ENCODE measurements around the gene APOB.

APOB gene, protein sequence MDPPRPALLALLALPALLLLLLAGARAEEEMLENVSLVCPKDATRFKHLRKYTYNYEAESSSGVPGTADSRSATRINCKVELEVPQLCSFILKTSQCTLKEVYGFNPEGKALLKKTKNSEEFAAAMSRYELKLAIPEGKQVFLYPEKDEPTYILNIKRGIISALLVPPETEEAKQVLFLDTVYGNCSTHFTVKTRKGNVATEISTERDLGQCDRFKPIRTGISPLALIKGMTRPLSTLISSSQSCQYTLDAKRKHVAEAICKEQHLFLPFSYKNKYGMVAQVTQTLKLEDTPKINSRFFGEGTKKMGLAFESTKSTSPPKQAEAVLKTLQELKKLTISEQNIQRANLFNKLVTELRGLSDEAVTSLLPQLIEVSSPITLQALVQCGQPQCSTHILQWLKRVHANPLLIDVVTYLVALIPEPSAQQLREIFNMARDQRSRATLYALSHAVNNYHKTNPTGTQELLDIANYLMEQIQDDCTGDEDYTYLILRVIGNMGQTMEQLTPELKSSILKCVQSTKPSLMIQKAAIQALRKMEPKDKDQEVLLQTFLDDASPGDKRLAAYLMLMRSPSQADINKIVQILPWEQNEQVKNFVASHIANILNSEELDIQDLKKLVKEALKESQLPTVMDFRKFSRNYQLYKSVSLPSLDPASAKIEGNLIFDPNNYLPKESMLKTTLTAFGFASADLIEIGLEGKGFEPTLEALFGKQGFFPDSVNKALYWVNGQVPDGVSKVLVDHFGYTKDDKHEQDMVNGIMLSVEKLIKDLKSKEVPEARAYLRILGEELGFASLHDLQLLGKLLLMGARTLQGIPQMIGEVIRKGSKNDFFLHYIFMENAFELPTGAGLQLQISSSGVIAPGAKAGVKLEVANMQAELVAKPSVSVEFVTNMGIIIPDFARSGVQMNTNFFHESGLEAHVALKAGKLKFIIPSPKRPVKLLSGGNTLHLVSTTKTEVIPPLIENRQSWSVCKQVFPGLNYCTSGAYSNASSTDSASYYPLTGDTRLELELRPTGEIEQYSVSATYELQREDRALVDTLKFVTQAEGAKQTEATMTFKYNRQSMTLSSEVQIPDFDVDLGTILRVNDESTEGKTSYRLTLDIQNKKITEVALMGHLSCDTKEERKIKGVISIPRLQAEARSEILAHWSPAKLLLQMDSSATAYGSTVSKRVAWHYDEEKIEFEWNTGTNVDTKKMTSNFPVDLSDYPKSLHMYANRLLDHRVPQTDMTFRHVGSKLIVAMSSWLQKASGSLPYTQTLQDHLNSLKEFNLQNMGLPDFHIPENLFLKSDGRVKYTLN (N-terminal part only)

DNA sequence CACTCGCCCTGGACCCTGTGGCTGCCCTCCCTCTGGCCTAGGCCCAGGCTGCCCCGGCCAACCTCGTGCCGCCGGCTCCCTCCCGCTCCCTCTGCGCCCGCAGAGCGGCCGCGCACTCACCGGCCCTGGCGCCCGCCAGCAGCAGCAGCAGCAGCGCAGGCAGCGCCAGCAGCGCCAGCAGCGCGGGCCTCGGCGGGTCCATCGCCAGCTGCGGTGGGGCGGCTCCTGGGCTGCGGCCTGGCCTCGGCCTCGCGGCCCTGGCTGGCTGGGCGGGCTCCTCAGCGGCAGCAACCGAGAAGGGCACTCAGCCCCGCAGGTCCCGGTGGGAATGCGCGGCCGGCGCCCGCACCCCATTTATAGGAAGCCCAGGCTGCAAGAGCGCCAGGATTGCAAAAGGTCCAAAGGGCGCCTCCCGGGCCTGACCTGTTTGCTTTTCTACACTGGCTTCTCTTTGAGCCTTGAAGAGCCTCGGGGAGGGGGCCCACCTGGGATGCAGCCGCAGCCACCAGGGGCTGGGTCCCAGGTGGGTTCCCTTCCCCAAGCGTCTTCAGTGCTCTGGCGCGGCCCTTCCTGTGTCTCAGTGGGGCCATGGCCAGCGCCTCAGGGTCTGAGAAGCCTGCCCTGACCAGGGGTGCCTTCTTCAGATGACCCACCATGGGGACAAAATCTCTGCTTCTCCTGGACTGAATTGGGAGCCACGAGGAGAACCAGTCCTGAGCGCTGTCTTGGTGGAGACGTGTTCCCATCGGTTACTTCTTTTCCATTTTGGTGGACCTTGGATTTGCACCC lies at the start of gene APOB:
Gene APOB (minus strand): TSS at position 330 of the 789 bp plus-strand sequence. CDS start 128 bp downstream, at position 202.
- DNase-seq (ENCODE audit: low read depth, low spot score): no peak

DNA sequence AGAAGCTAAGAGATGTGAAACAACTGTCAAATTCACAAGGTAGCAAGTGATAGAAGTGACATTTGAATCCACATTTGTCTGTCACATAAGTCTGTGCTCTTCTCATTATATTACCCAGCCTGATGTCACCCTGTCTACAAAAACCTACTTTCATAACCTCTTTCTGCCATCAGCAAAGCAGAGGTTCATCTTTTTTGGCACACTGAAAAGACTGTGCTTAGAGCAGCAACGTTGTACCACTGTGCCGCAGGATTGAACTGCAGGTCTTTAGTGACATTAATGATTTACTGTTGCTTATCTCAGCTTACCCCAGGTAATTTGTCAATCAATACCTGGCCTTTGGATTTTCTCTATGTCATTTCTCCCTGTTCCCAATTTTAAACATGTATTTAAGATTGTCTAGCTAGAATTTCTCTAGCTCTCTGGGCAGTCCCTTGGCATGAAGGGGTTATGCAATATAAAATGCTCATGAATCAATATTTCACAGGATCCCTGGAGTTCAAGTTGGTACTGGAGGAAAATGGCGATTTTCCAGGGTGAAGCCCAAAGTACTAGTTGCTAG lies 48.5 kb upstream of the APOB start:
- DNase-seq (ENCODE audit: low read depth, low spot score): no peak

DNA sequence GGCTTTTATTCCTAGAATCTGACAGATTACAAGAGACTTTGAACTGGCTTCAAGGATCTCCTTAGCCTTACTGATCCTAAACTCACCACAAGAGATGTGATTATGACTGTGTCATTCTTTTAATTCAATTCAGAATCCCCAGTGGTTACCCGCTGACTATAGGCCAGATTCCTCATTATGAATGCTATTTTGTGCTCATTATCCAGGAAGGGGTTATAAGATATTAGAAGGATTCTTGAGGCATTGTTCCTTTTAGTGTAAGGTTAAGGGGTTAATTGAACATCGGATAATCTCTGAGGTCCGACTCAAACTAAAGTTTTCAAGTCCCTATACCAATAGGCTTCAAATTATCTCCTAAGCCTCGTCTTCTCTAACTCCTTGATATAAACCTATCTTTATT lies 40.5 kb upstream of the APOB start:
- no peak for DNase-seq (ENCODE audit: low read depth, low spot score)

DNA sequence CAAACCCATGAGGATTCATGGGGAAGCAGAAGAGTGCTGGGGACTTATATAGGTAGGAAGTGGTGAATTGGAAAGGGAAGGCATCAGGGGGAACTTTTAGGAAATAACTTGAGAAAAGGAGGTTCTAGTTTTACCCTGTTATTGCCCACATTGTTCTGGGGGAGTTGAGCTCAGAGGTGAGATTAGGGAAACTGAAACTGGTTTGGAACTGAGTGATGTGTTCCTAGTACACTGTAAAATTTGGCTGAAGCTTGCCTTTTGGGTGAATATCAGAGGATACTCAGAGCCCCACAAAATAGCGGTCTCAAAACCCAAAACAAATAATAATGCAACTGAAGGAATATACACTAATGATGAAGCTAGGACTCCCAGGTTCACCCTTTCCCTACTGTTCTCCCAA lies 39.6 kb upstream of the APOB start:
- DNase-seq (ENCODE audit: low read depth, low spot score): no peak

DNA sequence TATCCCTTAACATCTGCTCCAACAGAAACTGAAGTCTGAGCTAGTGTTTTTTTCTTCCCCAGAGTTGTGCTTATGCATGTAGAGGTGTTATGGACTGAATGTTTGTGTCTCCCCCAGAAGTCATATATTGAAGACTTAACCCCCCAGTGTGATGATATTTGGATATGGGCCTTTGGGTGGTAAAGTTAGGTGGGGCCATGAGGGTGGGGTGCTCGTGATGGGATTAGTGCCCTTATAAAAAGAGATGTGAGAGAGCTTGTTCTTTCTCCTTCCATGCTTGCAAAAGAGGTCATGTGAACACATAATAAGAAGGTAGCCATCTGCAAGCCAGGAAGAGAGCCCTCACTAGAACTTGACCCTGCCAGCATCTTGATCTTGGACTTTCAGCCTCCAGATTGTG lies 34.4 kb upstream of the APOB start:
- DNase-seq (ENCODE audit: low read depth, low spot score): no peak

DNA sequence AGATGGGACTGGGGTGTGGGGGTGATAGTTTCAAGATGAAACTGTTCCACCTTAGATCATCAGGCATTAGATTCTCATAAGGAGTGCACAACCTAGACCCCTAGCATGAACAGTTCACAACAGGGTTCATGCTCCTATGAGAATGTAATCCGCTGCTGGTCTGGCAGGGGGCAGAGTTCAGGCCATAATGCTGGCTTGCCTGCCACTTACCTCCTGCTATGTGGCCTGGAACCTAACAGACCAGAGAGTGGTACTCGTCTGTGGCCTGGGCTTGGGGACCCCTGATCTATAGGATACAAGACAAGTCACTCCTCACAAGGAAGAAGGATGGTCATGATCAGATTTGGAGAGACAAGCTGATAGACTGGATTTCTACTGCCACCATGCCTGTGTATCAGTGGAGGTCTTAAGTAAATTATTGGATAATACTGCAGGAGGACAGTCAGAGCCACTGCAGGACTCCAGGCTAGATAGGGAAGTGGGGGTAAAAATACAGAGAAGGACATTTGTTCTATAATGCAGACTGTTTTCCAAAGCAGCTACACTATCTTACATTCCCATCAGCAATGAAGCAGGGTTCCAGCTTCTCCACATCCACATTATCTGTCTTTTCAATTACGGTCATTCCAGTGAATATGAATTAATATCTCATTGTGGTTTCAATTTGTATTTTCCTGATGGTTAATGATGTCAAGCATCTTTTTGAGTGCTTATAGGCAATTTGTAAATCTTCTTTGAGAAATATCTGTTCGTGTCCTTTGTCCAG lies 28.8 kb upstream of the APOB start:
- no peak for DNase-seq (ENCODE audit: low read depth, low spot score)

DNA sequence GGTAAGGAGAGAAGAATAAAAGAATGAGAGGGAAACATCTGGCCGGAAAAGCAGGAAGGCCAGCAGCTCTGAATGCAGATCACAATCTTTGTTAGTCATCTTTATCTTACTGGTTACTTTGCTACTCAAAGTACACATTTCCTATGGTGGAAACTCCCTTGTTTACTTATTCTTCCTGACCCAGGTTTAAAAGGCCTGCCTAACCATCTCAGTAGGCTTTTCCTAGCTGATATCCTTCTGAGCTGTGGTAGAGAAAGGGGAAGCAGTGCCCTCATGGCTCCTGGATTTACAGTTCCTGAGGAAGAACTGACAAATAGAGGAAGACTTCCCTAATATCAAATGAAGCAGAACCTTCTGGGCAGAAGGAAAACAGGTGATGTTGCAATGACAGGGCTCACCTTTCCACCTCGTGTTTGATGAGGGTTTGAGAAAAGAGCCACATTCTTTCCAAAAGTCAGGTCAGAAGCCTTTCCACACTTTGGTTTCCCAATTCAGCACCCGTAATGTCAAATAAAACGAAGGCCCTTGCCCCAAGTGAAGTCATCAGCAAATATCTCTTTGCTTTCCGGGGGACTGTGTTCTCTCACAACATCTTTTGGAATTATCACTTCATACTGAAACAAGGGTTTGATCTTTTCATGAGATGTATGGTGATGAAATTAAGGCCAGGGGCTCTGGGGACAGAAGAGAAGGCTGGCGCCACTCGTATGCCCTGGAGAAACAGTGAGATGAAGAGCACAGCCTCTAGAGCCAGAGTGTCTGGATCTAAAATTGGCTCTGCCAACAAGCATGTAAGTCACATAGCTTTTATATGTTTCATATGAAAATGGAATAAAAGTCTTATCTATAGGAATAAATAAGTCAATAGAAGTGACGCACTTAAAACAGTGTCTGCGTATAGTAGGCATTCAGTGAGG lies 26.7 kb upstream of the APOB start:
- DNase-seq (ENCODE audit: low read depth, low spot score): no peak

DNA sequence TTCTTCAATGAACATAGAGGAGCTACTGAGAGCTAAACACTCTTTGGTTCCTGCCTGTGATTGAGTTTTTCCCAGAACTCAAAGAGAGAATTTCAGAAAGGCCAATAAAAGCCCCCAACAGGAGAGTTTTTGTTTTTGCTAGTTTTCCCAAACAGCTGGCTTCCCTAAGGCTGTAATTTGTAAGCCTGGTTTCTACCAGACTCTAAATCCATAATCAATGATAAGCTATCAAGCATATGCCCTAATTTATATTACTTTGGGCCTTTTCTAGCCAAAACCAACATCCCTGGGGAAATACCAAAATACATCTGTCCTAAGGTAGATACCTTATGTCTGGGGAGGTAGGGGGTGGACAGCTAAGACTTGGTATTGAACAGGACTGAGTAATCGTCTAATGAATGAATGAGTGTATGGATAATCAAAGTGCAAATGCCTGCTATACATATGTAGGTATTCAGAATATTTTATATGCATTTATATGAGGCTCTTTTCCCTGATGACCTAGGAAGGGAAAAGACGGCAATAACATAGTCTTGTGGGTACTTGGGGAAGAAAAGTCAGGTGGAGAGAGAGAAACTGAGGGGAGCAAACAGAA lies 26.0 kb upstream of the APOB start:
- DNase-seq (ENCODE audit: low read depth, low spot score): no peak

DNA sequence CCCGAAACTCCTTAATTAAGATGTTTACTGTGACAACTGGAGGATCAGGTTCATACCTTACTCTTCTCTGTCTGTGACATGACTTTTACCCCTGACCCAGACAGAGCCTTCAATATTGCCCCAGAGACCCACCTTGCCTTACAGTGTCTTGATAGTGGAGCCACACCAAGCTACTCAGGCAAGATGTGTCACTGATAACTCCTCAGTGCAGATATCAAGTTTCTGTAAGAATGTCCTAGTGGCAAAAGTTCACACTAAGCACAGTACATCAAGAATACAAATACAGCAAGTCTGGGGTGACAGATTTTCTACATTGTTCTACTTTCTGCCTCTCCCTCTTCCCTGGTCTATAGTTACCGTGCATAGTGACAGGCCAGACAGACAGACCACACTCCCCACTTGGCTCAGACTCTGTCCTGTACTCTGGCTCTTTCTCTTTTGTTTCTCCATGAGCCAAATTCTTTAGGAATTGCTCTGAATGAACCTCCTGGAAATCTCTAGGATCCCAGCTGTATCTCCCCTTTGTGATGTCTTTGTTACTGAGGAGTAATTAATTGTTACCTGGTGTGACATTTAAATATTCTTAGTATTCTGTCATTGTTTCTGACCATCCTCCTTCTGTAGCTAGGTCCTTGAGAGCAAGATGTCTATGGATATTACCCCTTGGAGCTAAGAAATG lies 24.1 kb upstream of the APOB start:
- DNase-seq (ENCODE audit: low read depth, low spot score): no peak

DNA sequence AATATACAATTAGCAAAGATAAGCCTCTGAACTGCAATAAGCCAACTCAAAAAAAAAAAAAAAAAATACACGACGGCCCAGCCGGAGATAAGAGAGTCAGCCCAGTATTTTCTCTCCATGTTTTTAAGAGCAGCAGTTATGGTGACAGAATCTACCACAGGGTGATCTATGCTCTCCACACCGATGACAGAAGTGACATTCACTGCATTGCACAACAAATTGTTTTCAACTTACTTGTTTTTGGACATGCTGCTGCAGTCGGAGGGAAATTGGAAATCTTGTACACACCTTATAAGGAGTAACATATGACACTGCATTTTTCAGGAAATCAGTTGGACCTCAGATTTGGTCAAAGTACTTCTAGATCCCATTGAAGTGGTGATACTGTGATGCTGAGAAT lies 23.3 kb upstream of the APOB start:
- DNase-seq (ENCODE audit: low read depth, low spot score): no peak

DNA sequence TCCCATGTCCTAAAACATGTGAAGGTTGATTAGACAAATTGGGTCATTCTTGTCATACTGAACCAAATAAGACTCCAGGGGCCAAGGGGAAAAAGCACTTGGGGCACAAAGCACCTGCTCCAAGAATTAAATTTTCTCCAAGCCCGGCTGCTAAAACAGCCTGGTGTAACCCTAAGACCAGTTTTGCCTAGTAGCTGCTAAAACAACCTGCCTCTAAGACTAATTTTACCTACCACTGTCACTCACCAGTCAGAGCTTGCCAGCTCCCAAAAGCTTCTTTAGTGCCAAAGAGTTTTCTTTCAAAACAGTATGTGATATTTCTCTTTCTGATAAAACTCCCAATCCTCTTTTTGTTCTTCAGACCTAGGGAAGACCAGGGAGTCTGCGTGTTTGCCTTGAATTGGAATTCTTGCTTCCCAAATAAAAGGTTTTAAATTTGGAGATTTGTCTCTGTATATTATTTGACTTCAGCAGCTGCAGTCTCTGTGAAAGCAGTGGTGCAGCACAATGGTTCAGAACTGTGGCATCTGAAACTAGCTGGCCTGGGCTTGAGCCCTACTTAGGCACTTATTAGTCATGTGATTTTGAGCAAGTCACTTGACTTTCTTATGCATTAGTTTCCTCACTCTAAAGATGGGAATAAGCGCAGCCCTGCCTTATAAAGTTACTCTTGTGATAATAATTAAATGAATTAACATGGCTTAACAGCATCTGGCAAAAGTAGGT lies 16.2 kb upstream of the APOB start:
- DNase-seq (ENCODE audit: low read depth, low spot score): no peak

DNA sequence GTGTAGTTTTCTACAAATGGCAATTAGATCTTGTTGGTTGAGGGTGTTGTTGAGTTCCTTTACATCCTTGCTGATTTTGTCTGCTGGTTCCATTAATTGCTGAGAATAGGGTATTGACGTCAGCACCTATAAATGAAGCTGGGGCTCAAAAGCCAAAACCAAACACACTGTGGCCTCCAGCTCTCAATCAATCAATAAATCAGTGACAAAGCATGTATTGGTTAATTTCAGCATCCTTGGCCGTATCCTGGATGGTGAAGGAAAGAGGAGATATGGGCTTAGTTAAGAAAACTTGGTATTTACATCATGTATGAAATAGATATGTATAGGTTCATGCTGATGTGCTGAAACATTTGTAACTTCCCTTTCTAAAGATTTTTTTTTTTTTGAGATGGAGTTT lies 13.2 kb upstream of the APOB start:
- DNase-seq (ENCODE audit: low read depth, low spot score): no peak

DNA sequence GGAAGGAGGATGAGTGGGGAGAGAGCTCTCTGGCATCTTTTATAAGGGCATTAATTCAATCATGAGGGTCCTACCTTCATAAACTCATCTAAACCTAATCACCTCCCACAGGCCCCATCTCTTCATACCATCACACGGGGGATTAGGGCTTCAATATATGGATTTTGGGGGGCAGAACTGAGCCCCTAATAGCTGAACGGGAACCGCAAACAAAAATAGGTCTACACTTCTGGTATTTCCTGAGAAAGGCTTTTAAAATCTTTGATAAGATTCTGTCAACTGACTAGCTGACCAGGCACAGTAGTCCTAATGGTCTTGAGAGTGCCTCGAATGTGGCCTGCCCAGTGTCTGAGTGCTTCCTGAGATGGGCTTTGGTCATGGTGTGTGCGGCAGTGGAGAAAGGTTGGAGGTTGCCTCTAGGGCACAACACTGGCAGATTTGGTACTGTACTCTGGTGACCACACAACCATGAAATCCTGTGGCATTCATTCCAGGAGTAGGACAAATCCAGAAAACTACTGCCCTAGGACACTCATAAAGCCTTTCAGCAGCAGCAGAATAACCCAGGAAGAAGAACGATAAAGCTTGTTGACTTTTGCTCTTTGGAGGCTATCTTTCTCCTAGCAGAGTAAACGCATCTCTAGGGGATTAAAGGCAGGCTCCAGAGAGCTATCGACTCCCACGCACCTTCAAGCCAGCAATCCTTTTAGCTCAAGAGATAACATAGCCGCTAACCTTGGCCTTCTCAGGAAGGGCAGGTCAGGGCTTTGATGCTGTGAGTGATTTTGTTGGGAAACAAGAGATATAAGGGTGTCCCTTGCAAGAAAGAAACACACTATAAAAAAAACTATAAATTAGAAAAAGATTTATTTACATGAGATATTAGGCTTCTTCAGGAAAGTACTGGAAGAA lies 12.3 kb upstream of the APOB start:
- DNase-seq (ENCODE audit: low read depth, low spot score): no peak

DNA sequence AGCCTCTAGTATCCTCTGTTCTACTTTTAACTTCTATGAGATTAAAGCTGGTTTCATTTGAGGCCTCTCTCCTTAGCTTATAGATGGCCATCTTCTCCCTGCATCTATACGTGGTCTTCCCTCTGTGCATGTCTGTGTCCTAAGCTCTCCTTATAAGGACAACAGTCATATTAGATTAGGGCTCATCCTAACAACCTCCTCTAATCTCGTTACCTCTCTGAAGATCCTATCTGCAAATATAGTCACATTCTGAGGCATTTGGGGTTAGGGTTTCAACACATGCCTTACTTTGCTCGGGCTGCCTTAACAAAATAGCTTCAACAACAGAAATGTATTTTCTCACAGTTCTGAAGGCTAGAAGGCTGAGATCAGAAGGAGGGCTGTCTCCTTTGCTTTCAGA lies 11.6 kb upstream of the APOB start:
- no peak for DNase-seq (ENCODE audit: low read depth, low spot score)

DNA sequence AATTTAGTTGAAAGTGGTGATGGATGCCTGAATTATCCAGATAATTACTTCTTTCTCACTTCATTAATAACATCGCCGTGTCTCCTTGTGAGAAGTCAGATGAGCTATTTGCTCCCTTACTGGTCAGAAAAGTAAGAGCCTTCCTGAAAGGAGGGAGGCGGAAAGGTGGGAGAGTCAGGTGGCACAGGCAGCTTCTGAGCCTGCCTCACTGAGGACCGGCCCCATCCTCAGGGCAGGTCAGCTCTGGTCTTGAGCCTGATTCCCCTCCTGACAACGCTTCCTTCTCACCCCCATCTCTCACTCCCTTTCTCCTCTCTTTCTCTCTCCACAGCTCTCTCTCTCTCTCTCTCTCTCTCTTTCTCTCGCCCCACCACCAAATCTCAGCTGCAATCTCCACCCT lies 10.1 kb upstream of the APOB start:
- DNase-seq (ENCODE audit: low read depth, low spot score): no peak

DNA sequence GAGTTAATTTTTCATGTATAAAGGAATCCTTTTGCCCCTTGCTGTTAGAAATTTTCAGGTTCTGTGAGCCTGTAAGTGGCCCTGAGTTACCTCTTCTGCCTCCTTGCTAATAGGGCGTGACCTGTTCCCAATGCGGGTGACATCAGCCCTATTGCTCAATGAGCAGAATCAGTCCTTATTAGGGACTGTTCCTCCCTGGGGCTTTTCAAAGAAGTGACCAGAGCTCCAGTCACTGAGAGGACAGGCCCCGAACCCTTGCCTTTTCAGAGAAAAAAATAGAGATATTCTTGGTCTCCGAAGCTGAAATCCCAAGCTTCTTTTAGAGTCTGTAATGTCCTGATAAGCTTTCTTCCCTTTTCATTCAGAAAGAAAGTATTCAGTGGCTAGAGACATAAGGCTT lies 8.2 kb upstream of the APOB start:
- DNase-seq (ENCODE audit: low read depth, low spot score): no peak
